Tongue (tissue), 2 donors: ENCODE data around the gene CES4A. TPM values are rescaled to one million over a fixed set of nuclear protein-coding genes. Genes with fewer than 3 reads are reported as not detected.
"Not testable (repeated sequence)": the region's sequence is repeated elsewhere in the genome, so short reads cannot be mapped to it uniquely, and the experiment has no call there.

ENCODE experiments used
- DNase-seq: peaks from one replicate; pipeline ENCODE4 v3.0.0-alpha.2; 2015
- total RNA-seq: library from RNA; depleted of rRNA; stranded (reverse); fragments of >200 nt; gene quantifications from one replicate; pipeline ENCODE4 v1.2.3, GENCODE V29; 2014

CES4A gene
- 5.2 TPM for total RNA-seq

DNA sequence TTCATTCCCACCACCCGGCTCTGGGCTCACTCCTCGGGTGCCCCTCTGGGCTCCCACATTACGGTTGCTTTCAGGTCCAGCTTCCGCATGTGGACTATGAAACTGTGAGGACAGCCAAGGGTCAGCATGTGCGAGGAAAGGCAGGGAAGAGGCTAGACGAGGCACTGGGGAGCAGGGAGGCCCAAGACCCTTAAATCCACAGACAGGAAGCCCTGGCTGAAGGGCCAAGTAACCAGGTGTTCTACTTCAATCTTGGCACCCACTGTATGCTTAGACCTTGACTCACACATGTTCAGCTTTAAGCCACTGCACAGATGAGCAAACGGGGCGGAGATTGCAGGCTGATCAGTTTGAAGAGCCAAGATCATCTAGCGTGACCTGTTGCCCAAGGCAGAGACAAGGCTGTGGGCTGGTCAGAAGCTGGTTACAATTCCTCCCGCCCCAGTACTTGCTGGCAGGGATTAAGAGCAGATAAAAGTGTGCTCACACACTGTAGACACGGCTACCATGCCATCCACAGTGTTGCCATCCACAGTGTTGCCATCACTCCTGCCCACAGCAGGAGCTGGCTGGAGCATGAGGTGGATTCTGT is at the start of gene CES4A:
Gene CES4A, plus strand, starts transcription at position 393 of the 592 bp plus-strand sequence. Its CDS starts 184 bp downstream, at position 577.
- peak; percentile 50 for DNase-seq

DNA sequence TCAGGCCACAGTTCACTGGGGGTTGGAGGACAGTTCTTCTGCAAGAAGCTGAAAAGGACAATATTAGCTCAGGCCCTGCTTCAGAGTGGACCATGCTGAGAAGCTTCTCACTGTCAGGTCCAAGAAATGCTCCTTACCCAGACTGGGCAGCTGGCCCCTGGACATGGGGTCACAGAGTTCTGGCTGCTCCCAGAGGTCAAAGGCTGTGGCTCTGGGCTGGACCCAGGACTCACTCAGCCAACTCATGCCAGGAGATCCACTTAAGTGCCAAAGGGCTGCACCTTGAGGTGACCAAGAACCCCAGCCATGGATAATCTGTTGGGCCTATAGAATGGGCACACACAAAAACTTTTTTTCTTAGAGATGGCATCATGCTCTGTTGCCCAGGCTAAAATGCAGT is 49.0 kb upstream of the CES4A start:
- DNase-seq = no peak

DNA sequence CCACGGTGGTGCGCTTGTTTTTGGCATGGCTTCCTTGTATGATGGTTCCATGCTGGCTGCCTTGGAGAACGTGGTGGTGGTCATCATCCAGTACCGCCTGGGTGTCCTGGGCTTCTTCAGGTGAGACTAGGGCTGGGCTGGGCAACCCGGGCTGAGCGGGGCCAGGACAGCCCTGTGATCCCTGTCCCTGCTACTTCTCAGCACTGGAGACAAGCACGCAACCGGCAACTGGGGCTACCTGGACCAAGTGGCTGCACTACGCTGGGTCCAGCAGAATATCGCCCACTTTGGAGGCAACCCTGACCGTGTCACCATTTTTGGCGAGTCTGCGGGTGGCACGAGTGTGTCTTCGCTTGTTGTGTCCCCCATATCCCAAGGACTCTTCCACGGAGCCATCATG is 48.2 kb upstream of the CES4A start:
- no peak for DNase-seq

DNA sequence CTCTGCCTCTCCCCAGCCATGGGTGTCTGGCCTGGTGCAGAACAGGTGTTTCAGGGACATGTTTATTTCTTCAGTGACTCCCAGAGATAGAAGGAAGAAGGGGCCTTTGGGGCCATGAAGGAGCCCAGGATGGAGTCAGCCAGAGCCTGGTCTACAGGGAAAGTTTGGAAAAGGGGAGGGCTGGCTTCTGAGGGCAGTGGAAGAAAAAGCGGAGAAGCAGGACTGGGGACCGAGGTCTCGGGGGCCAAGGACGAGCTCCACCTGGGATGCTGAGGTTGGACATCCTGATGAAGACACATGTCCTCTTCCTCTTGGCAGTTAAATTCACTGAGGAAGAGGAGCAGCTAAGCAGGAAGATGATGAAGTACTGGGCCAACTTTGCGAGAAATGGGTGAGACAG is 45.4 kb upstream of the CES4A start:
- no peak for DNase-seq

DNA sequence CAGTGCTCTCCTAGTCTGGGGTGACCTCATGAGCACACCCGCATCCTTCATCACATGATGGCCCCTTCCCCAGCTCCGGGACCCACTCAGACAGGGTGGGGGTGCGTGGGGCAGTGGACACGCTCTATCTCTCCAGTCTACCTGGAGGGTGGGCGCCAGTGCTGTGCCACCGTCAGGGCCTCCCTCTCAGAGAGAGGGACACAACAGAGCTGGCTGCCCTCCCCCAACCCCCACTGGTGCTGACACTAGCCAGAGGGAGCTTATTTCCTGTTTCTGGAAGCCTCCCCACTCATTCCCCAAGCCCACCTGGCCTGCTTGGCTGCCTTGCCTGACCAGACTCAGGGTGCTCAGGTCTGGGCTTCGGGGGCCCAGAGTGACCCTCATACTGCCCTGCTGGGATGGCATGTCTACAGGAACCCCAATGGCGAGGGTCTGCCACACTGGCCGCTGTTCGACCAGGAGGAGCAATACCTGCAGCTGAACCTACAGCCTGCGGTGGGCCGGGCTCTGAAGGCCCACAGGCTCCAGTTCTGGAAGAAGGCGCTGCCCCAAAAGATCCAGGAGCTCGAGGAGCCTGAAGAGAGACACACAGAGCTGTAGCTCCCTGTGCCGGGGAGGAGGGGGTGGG is 44.8 kb upstream of the CES4A start:
- DNase-seq = no peak

DNA sequence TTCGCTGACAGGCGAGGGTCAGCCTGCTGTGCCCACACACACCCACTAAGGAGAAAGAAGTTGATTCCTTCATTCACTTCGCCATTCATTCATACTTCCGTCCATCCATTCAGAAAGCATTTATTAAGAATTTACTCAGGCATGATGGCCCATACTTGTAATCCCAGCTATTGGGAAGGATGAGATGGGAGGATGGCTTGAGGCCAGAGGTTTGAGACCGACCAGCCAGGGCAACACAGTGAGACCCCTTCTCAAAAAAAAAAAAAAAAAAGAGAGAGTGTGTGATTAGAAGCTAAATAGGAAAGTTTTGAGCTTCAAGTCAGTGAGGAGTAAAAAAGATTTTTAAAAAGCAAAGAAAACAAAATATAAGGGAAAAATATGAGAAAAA is 44.3 kb upstream of the CES4A start:
- DNase-seq = no peak

DNA sequence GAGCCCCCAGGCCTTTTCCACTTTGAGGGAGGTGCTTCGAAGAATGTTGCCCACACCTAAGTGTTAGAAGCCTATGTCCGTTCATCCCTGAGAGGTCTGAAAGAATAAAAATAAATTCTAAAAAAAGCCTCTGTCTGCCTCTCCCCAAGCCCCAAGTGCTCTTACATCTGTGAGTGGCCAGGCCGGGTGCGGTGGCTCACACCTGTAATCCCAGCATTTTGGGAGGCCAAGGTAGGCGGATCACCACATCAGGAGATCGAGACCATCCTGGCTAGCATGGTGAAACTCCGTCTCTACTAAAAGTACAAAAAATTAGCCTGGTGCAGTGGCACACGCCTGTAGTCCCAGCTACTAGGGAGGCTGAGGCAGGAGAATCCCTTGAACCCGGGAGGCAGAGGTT is 43.4 kb upstream of the CES4A start:
- DNase-seq = not testable (repeated sequence)

DNA sequence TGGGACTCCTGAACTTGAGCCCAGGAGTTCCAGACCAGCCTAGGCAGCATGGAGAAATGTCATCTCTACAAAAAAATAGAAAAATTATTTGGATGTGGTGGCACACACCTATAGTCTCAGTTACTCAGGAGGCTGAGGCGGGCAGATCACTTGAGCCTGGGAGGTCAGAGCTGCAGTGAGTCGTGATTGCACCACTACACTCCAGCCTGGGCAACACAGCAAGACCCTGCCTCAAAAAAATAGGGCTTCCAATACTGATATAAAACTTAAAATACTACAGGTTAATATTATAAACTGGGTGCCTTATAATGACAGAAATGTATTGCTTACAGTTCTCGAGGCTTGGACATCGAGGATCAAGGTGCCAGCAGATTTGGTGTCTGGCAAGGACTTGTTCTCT is 42.5 kb upstream of the CES4A start:
- DNase-seq = no peak

DNA sequence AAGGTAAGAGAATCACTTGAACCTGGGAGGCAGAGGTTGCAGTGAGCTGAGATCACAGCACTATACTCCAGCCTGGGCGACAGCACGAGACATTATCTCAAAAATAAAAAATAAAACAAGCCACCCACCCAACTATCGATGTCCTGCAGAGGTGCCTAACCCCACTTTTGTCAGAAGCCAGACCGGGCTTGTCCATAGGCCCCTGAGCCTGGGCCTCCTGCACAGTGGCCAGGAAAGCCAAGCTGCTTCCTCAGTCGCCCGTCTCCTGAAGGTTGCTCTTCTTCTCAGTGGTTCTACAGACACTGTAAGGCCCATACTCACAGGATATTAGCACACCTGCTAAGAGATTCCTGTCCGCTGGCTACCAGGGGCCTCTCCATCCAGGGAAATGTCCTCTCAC is 41.8 kb upstream of the CES4A start:
- DNase-seq = no peak

DNA sequence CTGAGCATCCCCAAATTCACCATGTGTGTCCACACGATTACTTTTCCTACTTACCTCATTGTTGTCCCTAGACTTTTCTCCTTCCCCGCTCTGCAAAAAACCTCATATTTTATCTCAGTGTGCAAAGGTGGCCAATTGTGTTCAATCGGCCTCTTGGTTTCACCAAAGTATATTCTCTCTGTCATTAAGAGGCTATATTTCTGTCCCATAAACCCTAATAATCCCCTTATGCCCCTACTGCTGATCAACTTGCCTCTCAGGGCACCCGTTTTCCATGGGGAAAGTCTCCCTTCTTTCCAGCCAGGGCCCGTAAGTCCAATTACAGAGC is 41.5 kb upstream of the CES4A start:
- no peak for DNase-seq

DNA sequence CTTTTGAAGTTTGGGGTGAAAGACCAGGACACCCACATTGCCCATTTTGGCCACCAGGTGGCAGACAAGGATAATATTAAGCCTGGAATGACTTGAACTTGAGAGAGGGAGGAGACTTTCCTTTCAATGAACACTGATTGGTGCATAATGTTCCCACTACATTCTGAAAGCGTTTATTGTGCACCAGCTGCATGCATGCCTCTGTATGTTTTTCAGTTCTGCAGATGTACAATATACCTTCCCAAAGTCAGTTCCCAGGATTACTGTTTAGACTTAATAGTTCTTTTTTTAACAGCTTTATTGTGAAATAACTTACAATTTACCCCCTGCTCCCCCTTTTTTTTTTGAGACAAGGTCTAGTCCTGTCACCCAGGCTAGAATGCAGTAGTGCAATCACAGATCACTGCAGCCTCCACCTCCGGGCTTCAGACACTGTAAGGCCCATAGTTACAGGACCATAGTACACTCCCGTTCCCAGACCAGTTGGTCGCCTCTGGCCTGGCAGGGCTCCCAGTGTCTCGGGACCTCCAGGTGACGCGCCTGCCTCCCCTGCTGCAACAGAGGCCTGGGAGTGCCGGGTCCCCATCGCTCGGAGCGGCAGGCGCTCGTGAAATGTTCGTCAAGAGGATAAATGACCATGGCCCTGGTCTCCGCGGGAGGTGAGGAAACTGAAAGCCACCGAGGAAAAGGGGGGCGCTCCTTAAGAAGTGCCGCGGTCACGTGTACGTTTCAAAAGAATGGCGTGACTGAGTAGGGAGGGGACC is 40.9 kb upstream of the CES4A start:
- DNase-seq = peak; percentile 93

DNA sequence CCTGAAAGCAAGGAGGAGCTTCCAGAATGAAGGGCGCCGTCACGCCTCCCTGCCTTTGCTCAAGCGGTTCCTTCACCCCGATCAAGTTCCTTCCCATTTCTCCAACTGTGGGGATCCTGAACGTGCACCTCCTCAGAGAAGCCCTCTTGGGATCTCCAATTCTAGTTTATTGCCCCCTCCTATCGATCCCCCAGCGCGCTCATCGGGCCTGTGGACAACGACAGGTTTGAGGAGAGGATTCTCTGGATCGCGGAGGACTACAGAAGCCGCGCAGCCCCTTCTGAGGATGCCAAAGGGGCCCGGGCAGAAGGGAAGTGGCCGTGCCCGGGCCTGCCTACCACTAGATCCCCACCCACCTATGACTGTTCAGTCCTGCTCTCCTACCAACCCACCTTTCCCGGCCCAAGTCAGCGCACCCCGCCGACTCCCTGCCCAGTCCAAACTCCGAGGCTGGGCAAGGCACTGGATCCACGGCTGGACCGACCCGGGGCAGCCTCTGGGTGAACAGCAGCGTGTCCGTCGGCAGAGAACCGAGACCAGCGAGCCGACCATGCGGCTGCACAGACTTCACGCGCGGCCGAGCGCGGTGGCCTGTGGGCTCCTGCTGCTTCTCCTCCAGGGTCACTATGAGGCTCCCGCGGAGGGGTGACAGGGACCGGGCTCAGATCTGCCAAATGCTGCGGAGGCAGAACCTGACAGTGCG is 40.1 kb upstream of the CES4A start:
- DNase-seq = no peak

DNA sequence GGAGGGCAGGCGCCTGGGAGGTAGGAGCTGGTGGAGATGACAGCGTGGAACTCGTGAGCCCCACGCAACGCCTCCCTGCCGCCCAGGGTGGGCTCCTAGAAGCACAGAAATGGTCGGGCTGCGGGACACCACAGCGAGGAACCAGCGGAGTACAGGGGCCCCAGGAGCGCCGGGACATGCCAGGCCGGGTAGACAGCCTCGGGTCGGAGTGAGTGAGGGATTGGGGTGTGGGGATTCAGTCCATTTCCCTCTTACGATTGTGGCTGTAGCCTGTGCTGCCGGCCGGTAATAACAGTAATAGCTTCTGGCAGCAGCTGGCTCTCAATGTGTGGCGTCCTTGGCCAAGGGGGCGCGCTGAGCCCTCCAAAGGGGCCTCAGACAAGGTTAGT is 39.6 kb upstream of the CES4A start:
- no peak for DNase-seq

DNA sequence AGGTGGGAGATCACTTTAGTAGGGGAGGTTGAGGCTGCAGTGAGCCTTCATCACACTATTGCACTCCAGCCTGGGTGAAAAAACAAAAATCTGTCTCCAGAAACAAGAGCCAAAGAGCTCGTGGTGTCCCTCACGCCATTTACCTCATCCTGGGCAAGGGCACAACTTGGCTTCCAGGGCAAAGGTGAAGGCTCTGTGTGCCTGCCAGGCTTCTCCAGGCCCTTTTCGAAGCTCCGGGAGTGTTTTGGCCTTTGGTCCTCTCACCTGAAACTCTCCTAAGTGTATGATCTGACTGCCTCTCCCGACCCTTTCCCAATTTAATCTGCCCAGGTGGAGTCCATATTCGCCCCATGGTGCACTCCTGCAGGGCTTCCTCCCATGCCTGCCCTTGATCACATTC is 38.9 kb upstream of the CES4A start:
- no peak for DNase-seq

DNA sequence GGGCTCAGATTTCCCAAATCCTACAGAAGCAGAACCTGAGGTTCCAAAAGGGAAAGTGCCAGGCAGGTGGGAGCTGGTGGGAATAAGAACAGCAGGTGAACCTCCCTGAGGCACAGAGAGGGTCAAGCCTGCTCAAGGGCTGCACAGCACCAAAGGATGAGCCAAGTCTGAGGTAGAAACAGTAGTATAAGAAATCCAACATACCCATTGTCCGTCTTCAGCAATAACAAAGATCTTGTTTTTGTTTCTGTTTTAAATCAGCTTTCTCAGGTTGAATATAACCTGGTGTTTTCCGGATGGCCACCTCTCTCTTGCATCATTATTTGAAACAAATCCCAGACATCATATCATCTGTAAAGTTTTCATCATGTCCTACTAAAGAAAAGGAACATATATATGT is 38.0 kb upstream of the CES4A start:
- no peak for DNase-seq

DNA sequence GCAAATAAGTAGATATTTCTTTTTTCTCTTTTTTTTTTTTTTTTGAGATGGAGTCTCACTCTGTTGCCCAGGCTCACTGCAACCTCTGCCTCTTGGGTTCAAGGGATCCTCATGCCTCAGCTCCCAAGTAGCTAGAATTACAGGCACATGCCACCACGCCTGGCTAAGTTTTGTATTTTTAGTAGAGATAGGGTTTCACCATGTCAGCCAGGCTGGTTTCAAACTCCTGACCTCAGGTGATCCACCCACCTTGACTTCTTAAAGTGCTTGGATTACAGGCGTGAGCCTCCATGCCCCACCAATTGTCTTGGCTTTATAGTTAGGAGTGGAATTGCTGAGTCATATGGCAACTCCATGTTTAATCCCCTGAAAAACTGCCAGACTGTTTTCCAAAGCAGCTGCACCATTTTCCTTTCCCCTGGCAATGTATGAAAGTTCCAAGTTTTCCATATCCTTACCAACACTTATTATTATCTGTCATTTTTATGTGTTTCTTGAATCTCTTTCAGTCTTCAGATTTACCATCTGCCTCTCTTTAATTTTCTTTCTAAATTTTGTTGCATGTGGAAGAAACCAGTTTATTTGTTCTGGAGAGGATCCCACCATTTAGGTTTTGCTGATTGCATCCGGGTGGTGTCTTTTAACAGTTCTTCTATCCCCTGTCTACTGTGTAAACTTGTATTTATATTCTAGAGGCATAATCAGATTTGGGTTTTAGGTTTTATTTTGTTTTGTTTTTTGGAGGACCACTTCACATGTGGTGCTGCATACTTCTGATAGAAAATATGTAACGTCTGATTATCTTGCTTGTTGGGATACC is 37.2 kb upstream of the CES4A start:
- DNase-seq = no peak

DNA sequence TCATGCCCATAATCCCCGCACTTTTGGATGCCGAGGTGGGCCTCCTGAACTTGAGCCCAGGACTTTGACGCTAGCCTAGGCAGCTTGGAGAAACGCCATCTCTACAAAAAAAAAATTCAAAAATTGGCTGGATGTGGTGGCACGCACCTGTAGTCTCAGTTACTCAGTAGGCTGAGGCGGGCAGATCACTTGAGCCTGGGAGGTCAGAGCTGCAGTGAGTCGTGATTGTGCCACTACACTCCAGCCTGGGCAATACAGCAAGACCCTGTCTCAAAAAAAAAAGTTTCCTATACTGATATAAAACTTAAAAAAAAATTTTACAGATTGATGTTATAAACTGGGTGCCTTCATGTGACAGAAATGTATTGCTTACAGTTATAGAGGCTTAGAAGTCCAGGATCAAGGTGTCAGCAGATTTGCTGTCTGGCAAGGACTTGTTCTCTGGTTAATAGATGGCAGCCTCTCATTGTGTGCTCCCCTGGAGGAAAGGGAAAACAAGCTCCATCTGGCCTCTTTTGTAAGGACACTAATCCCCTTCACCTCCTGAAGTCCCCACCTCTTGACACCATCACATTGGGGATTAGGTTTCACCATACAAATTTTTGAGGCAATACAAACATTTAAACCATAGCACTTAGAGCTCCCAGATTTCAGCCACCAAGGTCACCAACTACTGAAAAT is 35.8 kb upstream of the CES4A start:
- no peak for DNase-seq

DNA sequence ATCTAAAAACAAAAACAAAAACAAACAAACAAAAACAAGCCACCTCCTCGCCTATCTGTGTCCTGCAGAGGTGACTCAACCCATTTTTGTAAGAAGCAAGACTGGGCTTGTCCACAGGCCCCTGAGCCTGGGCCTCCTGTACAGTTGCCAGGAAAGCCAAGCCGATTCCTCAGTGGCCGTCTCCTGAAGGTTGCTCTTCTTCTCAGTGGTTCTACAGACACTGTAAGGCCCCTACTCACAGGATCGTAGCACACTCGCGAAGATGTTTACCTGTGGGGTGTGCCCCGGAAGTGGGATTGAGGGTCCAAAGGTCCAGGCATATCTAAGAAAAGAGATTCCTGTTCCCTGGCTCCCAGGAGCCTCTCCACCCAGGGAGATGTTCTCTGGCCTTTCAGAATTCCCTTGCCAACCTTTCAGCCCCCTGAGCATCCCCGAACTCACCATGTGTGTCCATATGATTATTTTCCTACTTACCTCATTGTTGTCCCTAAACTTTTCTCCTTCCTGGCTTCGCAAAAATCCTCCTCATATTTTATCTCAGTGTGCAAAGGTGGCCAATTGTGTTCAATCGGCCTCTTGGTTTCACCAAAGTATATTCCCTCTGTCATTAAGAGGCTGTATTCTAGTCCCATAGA is 34.8 kb upstream of the CES4A start:
- no peak for DNase-seq

DNA sequence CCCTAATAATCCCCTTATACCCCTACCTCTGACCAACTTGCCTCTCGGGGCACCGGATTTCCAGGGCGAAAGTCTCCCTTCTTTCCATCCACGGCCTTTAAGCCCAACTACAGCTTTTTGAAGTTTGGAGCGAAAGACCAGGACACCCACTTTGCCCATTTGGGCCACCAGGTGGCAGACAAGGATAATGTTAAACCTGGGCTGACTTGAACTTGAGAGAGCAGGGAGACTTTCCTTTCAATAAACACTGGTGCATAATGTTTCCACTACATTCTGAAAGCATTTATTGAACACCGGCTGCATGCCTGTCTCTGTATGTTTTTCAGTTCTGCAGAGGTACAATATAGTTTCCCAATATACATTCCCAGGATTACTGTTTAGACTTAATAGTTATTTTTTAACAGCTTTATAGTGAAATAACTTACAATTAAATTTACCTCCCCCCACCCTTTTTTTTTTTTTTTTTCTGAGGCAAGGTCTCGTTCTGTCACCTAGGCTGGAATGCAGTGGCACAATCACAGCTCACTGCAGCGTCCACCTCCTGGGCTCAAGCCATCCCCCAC is 34.2 kb upstream of the CES4A start:
- DNase-seq = peak; percentile 89

DNA sequence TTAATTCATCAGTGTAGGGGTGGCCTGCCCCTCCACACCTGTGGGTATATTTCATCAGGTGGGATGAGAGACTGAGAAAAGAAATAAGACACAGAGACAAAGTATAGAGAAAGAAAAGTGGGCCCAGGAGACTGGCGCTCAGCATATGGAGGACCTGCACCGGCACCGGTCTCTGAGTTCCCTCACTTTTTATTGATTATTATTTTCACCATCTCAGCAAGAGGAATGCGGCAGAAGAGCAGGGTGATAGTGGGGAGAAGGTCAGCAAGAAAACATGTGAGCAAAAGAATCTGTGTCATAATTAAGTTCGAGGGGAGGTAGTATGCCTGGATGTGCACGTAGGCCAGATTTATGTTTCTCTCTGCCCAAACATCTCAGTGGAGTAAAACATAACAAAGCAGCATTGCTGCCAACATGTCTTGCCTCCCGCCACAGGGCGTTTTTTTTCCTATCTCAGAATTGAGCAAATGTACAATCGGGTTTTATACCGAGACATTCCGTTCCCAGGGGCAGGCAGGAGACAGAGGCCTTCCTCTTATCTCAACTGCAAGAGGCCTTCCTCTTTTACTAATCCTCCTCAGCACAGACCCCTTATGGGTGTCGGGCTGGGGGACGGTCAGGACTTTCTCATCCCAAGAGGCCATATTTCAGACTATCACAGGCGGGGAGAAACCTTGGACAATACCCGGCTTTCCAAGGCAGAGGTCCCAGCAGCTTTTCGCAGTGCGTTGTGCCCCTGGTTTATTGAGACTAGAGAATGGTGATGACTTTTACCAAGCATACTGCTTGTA is 32.8 kb upstream of the CES4A start:
- DNase-seq = not testable (repeated sequence)
